Effector CD8-positive, alpha-beta T cell (primary cell): ENCODE results near the gene FOXI1.

ENCODE experiments used
- DNase-seq: peaks from one replicate; lab custom pipeline; 2025; lab: John Stamatoyannopoulos, UW

Gene FOXI1

DNA sequence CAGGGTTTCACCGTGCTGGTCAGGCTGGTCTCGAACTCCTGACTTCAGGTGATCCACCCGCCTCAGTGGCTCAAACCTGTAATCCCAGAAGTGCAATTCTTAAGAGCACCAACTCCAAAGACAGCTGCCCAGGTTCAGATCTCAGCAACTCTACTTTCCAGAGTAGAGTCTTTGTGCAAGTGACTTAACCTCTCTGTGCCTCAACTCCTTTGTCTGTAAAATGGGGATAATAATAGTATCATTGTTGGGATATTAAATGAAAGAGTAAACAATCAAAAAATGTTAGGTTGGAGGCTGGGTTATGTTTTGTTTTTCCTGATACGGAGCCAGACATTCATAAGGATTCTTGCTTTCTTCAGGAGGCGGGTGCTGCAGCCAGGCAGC, 45.0 kb downstream of the FOXI1 start:
- DNase-seq = no peak

DNA sequence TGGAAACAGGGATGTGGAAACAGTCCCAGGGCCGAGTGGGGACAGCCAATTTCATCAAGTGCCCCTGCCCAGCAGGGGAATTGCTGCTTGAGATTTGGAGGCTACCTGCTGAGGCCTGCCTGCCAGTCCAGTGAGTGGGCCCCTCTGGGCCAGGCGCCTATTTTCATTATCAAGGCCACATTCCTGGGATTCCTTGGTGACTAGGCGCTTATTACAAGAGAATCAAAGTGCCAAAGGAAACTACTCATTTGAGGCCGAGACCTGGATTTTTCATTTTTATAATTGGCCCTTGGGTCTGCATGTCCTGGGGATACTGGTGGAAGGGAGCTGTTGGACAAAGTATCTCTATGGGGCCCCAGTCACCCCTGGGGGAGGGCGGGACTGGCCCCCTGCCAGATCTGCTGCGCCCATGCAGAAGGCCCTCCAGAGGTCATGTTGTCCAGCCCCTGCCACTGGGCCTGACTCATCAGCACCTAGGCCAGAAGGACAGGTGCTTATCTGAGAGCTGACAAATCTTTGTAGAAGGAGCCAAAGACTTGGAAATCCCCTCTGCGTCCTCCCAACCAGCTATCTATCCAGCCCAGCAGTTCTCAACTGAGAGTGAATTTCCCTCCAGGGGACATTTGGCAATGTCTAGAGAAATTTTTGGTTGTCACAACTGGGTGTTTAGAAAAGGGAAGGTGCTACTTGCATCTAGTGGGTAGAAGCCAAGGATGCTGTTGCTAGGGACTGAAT, 45.6 kb downstream of the FOXI1 start:
- DNase-seq = no peak

GRCh38 chr5:170152767-170153166, 47.1 kb downstream of the FOXI1 start:
- no peak for DNase-seq

DNA sequence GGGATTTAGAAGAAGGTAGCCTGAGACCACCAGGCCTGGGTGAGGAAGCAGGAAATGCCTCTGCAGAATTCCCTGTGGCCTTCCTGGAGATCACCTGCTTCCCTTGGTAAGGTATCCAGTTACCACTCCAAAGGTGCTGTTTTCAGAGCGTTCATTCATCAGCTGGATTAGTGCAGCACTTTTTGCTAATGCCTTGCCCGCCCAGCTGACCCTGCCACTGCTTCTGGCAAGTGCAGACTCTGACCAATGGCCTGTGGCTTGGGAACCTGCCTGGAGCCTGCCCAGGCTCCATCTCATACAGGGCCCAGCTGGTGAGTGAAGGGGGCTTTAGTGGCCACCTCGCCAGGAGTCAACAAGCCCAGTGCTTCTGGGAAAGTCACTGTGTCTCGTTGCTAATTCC, 48.6 kb downstream of the FOXI1 start:
- DNase-seq = no peak

- no peak for DNase-seq
Observed at GRCh38 chr5:170154744-170155143, 49.0 kb downstream of the FOXI1 start.

DNA sequence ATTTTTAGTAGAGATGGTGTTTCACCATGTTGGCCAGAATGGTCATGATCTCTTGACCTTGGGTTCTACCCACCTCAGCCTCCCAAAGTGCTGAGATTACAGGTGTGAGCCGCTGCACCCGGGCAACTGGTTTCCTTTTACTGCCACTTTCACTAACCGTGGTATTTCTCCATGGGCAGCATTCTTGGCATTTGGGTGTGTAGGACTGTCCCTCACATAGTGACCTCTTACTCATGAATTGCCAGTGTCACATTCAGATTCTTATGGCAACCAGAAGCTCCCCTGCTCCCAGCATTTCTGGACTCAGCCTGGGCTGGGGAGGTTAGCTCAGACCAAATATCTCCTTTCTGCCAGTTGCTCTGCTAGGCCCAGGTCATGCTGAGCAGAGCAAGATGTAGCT, 50.1 kb downstream of the FOXI1 start:
- no peak for DNase-seq

DNA sequence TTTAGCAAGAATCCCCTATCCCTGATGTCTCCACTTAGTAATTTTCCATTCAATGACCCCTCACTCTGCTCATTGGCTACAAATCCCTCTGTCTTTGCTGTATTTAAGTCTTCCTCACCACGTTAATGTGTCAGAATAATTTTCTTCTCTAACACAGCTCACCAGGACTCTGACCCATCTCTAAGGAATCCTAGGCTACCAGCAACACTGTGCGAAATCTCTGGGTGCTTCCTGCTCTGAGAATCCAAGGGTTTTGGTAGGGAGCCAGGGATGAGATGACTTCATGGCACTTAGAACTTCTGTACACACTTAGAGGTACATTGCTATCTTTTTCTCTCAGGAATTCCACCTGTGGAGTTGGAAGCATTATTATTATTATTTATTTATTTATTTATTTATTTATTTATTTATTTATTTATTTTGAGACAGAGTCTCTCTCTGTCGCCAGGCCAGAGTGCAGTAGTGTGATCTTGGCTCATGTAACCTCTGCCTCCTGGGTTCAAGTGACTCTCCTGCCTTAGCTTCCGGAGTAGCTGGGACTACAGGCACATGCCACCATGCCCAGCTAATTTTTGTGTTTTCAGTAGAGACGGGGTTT, 53.5 kb downstream of the FOXI1 start:
- DNase-seq = no peak
